GM12892 (cell line): Measurements from ENCODE around the gene BRSK1.

ENCODE experiments used
- DNase-seq: peaks from one replicate; pipeline ENCODE4 v3.0.0; 2011; ENCODE audit not compliant: insufficient read length
- FAIRE-seq: peaks from 2 replicates; lab custom pipeline; 2011; peaks lifted over from hg19 to GRCh38; lab: Jason Lieb, UNC
- POLR2A ChIP-seq: IDR thresholded peaks from 2 replicates; pipeline ENCODE4 v1.6.1; 2011; ENCODE audit warnings: low read depth, low read length, control low read depth
- POLR2AphosphoS5 ChIP-seq: IDR thresholded peaks from 2 replicates; pipeline ENCODE4 v1.6.1; 2011; ENCODE audit warnings: low read depth, low read length, control low read depth
- TAF1 ChIP-seq: IDR thresholded peaks from 2 replicates; pipeline ENCODE4 v1.6.1; 2011; ENCODE audit warnings: low read depth, mild to moderate bottlenecking, control low read depth, low read length, borderline replicate concordance

Gene BRSK1

DNA sequence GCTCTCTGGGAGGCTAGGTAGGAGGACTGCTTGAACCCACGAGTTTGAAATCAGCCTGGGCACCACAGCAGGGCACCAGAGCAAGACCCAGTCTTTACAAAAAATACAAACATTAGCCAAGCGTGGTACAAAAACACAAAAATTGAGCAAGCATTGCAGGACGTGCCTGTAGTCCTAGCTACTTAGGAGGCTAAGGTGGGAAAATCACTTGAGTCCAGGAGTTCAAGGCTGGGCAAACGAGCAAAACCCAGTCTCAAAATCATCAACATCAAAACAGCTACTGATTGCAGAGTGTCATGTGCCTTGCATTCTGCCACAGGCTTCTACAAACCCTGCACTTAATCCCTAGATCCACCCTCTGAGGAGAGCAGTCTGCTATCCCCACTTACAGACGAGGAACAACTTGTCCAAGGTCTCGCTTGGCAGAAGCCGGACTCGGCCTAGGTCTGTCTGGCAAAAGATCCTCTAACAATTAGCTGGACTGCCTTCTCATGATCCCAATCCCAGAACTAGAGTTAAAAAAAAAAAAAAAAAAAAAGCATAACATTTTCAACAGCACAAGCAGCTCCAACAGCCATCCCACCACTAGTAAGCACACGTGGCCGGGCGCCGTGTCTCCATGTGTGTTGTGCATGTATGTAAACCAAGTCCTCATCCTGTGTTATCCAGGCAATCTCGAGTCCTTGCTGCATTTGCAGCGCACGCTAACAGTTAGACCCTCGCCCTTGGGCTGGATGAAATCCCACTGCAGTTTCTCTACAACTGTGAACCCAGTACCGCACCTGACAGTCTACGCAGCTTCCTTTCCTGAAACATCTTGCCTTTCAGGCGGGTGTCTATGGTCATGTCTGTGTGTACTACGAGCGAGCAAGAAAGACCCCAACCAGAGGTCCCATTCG, 27.0 kb upstream of the BRSK1 start:
- no peak for DNase-seq
- no peak; the same call in 1 of the 2 replicates for TF ChIP-seq POLR2AphosphoS5
- no peak for TF ChIP-seq POLR2A
- no peak for TF ChIP-seq TAF1
- no peak for FAIRE-seq

DNA sequence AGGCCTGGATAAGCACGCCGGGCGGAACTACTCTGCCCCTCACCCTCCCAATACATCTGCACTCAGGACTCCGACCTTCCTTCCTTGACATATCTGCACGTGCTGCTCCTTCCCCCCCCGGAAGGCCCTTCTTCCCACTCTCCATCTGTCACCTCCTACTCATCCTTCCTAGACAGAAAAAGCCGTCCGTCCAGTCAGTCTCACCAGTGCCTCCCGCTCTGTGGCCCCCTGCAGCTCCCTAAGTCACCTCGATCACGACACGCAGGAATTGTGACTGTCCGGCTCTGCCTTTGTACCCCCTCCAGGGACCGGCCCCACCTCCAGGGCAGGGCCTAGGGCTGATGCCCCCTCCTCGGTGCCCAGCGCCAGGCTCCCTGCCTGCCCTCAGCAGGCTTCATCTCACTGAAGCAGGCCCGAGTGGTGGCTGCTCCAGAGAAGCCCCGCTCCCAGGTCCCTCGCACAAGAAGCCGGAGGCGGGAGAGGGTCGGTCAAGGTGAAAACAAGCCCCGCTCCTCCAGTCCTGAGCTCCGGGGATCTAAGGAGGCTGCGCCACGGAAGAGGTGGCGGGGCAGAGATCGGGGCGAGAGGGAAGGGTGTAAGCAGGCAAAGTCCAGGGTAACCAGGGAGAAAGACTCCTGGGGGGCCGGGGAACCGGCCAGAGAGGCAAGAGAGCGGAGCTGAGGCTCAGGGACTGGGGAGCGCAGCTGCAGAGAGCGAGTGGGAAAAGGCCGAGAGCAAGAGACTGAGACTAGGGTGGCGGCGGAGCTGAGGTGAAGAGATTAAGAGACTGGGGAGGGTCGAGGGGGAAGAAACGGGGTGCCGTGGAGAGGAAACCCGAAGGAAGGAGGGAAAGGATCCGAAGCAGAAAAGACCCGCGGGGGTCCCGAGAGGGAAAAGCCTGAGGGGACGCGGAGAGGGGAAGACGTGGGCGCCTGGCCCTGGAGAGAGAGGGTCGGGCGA, 26.1 kb upstream of the BRSK1 start:
- TF ChIP-seq TAF1 (no peak), POLR2A (no peak), POLR2AphosphoS5 (no peak)
- no peak for FAIRE-seq
- no peak for DNase-seq

DNA sequence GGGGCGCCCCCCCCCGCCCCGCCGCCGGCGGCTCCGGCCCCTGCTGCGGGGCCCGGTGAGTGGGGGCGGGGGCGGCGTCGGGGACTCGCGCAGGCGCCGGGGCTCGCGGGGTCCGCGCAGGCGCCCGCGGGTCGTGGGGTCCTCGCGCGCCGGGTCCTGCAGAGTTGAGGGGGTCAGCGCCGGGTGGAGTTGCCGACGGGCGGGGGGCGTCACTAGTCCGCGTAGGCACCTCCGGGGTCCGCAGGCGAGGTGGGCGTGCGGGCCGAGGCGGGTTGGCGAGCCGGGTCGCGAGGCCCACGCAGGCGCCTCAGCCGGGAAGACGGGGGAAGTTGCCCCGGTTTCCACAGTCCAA, 25.3 kb upstream of the BRSK1 start:
- no peak for TF ChIP-seq POLR2AphosphoS5
- no peak for TF ChIP-seq TAF1
- no peak for TF ChIP-seq POLR2A
- no peak for DNase-seq
- no peak for FAIRE-seq

DNA sequence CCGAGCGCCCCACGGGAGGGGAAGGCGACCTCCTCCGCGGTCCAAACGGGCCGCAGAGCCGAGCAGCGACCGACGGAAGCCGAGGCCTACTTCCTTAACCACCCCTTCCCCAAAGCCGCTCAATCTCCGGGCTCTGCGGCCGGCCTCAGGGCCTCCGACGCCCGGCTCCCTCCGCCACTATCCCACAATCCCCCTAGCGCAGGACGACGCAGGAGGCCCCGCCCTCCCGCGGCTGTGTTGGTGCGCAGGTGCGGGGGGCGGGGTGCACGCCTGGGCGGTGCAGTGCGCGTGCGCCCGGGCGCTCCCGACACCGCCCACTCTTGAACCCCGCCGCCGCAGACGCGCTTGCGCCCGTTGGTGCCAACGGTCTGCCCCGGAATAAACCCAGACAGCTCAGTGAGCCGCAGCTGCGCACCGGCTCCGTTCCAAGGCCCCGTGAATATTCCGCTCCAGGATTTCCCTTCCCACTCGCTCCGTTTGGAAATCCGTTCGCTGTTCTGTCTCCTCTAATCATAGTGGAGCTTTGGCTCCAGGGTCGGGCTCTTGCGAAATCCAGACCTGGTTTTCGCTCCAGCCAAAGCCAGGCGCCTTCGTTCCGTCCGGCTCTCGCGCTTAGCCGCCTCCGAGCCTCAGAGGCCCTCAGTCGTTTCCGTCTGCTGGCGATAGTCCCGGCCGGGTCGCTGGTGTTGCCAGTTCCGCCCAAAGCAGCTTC, 24.8 kb upstream of the BRSK1 start, which contains the start of gene PPP6R1:
TSS of gene PPP6R1 (minus strand) at position 190 of the 712 bp plus-strand sequence. CDS start 11,914 bp downstream, outside the sequence.
- peak; percentile 95 for DNase-seq
- TF ChIP-seq POLR2AphosphoS5 = peak; percentile 81
- TF ChIP-seq POLR2A = peak; percentile 73; the same call in 1 of the 2 replicates
- TF ChIP-seq TAF1 = peak; percentile 94
- FAIRE-seq = peak; percentile 91

DNA sequence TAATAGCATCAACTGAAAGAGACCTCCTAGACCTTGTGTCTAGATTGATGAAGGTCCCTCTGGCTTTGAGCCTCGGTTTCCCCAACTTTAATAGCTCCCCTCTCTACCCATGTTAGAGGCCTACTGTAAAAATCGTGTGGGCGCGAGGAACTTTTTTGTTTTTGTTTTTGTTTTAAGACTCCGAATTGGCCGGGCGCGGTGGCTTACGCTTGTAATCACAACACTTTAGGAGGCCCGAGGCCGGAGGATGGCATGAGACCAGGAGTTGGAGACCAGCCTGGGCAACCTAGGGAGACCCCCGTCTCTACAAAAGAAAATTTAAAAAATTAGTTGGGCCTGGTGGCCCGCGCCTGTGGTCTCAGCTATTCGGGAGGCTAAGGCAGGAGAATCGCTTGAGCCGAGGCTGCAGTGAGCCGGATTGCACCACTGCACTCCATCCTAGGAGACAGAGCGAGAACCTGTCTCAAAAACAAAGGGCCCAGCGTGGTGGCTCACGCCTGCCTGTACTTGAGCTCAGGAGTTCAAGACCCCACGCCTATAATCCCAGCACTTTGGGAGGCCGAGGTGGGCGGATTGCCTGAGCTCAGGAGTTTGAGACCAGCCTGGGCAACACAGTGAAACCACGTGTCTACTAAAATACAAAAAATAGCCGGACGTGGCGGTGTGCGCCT, 24.1 kb upstream of the BRSK1 start:
- TF ChIP-seq POLR2A (no peak; the same call in 1 of the 2 replicates), POLR2AphosphoS5 (no peak), TAF1 (no peak)
- FAIRE-seq = no peak
- no peak for DNase-seq

DNA sequence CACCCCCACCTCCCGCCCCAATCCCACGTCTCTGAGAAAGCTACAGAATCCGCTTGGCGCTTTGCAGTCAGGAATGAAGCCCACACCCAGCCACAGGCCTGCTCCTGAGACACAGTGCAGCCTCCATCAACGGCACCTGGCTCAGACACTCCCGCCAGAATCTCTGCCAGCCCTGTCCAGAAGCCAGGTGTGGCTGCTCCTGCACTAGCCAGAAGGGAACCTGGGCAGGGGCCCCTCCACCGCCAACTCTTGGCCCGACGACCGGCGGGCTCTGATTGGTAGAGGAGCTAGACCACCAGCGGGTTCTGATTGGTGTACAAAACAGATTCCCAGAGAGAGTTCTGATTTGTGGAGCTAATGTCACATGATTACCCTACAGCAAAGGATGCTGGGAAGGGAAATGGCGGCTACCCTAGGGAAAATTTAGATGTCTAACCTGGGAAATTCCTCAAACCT, 22.1 kb upstream of the BRSK1 start:
- TF ChIP-seq POLR2AphosphoS5 = no peak
- TF ChIP-seq POLR2A = no peak
- TF ChIP-seq TAF1 = no peak
- FAIRE-seq (no peak), DNase-seq (no peak)

DNA sequence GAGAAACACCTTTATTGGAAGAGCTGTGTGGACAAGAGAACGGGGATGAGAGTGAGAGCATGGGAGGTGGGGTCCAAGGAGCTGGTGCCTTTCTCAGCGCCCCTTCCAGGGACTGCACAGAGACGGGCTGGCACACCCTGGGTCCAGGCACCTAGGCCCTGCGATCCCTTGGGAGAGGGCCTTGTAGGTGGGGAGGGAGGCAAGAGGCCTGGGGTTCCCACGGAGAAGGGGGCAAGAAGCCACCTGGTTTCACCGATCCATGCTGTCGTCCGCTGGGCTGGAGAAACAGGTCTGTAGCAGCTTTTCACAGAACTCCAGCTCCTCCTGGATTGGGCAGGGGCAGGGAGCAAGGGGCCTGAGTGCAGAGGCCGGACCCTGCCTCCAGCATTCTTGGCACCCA, 21.4 kb upstream of the BRSK1 start:
- no peak for DNase-seq
- no peak for FAIRE-seq
- TF ChIP-seq POLR2A = no peak
- no peak for TF ChIP-seq TAF1
- no peak for TF ChIP-seq POLR2AphosphoS5

DNA sequence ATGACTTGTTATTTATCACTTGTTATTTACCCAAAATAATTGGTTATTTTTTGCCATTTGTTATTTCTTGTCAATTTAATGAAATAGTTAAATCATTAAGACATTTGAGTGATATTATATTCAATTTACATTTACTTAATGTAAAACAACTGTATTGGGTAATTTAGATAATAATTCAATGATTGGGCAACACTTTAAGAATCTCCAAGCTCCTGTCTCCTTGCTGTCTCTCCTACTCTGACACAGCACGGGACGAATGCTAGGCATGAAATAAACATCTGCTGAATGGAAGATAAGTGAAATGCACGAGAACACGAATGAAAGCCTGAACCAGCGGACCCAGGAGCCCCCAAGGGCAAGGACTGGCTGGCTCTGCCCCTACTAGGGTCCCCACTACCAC, 19.3 kb upstream of the BRSK1 start:
- no peak for DNase-seq
- TF ChIP-seq POLR2AphosphoS5 (no peak), POLR2A (no peak), TAF1 (no peak)
- FAIRE-seq = no peak

DNA sequence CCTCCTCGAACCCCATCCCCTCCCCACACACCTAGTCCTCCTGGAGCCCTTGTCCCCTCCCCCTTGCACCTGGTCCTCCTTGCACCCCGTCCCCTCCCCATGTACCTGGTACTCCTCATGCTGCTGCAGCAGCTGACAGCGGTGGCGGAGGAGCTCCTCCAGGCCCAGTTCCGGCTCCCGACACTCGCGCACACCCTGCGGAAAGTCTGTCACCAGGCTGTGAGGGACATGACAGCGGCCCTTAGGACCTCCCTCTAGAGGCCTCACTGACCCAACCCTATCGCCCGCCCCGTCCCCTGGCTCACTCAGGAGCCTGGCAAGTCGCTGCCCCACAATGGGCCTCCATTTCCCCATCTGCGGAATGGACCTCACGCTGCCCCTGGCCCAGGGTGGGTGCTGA, 18.6 kb upstream of the BRSK1 start:
- no peak for DNase-seq
- no peak for TF ChIP-seq POLR2AphosphoS5
- no peak for TF ChIP-seq TAF1
- TF ChIP-seq POLR2A = no peak
- FAIRE-seq = no peak
